SK-N-SH (cell line): ENCODE data around the gene ERI3. TPM values are rescaled to one million over a fixed set of nuclear protein-coding genes. Genes with fewer than 3 reads are reported as not detected.

Experiments used
- CTCF ChIA-PET: fragments of 300-600, 350-600 bp; formaldehyde crosslinking; extraction: SDS; loops from one replicate; lab custom pipeline; 2021; lab: Yijun Ruan, JAX
- POLR2A ChIA-PET: fragments of 350-600 bp; sonication (Branson Sonifier 250); formaldehyde crosslinking; extraction: SDS; loops from one replicate; lab custom pipeline; 2020; ENCODE audit warnings: antibody characterized with exemption, inconsistent platforms; lab: Yijun Ruan, JAX
- DNase-seq: peaks from one replicate; pipeline ENCODE4 v3.0.0; 2012
- H2AFZ ChIP-seq: fragments of 200-600 bp; sonication (generic); 2 replicates; pipeline ENCODE4 v1.8.1; 2016; ENCODE audit warnings: antibody characterized with exemption, mild to moderate bottlenecking, low read depth
- H3F3A ChIP-seq: fragments of 200-600 bp; sonication (generic); replicated peaks from 2 replicates; pipeline ENCODE3; 2016; ENCODE audit warnings: antibody characterized with exemption, mild to moderate bottlenecking; ENCODE audit not compliant: insufficient read depth
- H3K27ac ChIP-seq, 2 experiments: fragments of 200-500 bp in 1 of 2; fragments of 200-600 bp in 1 of 2; sonication (Bioruptor generic) in 1 of 2; sonication (generic), shearing (Covaris generic) in 1 of 2; 2 replicates each; pipeline versions ENCODE4 v1.5.1 to v1.6.1; 2014 to 2016; ENCODE audit warnings: low read depth in 2 of 2, inconsistent platforms in 1 of 2, low read length in 1 of 2, mild to moderate bottlenecking in 1 of 2, mixed read lengths in 1 of 2
- H3K27me3 ChIP-seq: fragments of 200-600 bp; sonication (generic), shearing (Covaris generic); 2 replicates; pipeline ENCODE4 v1.6.1; 2016; ENCODE audit warnings: mixed run types; ENCODE audit not compliant: insufficient read depth
- H3K36me3 ChIP-seq, 2 experiments: fragments of 200-500 bp in 1 of 2; fragments of 200-600 bp in 1 of 2; sonication (Bioruptor generic) in 1 of 2; sonication (generic) in 1 of 2; replicated peaks in 1 of 2; 2 replicates each; pipeline versions ENCODE3 to v1.5.1; 2014 to 2016; ENCODE audit warnings: low read length in 1 of 2, mild to moderate bottlenecking in 1 of 2; ENCODE audit not compliant: insufficient read depth in 2 of 2, control insufficient read depth in 1 of 2
- H3K4me1 ChIP-seq, 2 experiments: fragments of 200-500 bp in 1 of 2; fragments of 200-600 bp in 1 of 2; sonication (Bioruptor generic) in 1 of 2; sonication (generic), shearing (Covaris generic) in 1 of 2; 2 replicates each; pipeline versions ENCODE4 v1.5.1 to v1.6.1; 2014 to 2016; ENCODE audit warnings: low read depth in 1 of 2, low read length in 1 of 2, mixed run types in 1 of 2; ENCODE audit not compliant: insufficient read depth in 2 of 2, control insufficient read depth in 1 of 2
- H3K4me2 ChIP-seq: fragments of 200-600 bp; sonication (generic), shearing (Covaris generic); 2 replicates; pipeline ENCODE4 v1.6.1; 2017; ENCODE audit warnings: mixed run types
- H3K4me3 ChIP-seq, 2 experiments: fragments of 200-500 bp in 1 of 2; fragments of 200-600 bp in 1 of 2; sonication (Bioruptor generic) in 1 of 2; sonication (generic), shearing (Covaris generic) in 1 of 2; 2 replicates each; pipeline versions ENCODE4 v1.5.1 to v1.8.1; 2014 to 2016; ENCODE audit warnings: low read depth in 2 of 2, inconsistent platforms in 1 of 2, low read length in 1 of 2, mild to moderate bottlenecking in 1 of 2, mixed read lengths in 1 of 2, moderate library complexity in 1 of 2
- H3K79me2 ChIP-seq: fragments of 200-600 bp; sonication (generic); 2 replicates; pipeline ENCODE4 v1.8.1; 2017; ENCODE audit warnings: mild to moderate bottlenecking; ENCODE audit not compliant: insufficient read depth
- H3K9ac ChIP-seq: fragments of 200-600 bp; sonication (generic); 2 replicates; pipeline ENCODE4 v1.6.1; 2017; ENCODE audit warnings: mixed run types
- H3K9me2 ChIP-seq: fragments of 200-600 bp; sonication (generic); 2 replicates; pipeline ENCODE4 v1.6.1; 2017; ENCODE audit warnings: mixed run types
- H3K9me3 ChIP-seq: fragments of 200-600 bp; sonication (generic); 2 replicates; pipeline ENCODE4 v1.6.1; 2017; ENCODE audit warnings: mixed run types, mild to moderate bottlenecking, moderate library complexity
- H4K20me1 ChIP-seq: fragments of 200-600 bp; sonication (generic); 2 replicates; pipeline ENCODE4 v1.6.1; 2017; ENCODE audit warnings: mild to moderate bottlenecking, mixed run types; ENCODE audit not compliant: insufficient read depth
- EZH2phosphoT487 ChIP-seq: fragments of 200-600 bp; sonication (generic); IDR thresholded peaks from 2 replicates; pipeline ENCODE4 v1.6.1; 2017; ENCODE audit warnings: low read depth, mixed run types, mild to moderate bottlenecking, antibody characterized with exemption, moderate library complexity, borderline replicate concordance
- FOXJ3 ChIP-seq: sonication (generic); formaldehyde crosslinking; IDR thresholded peaks from 2 replicates; pipeline ENCODE4 v1.5.1; 2020; ENCODE audit warnings: mild to moderate bottlenecking, missing genetic modification reagents
- MEF2A ChIP-seq: IDR thresholded peaks from 2 replicates; pipeline ENCODE4 v1.4.0; 2012; ENCODE audit warnings: low read depth, borderline replicate concordance
- RAD21 ChIP-seq: IDR thresholded peaks from 2 replicates; pipeline ENCODE4 v1.6.1; 2012; ENCODE audit warnings: mild to moderate bottlenecking, low read length
- SIN3A ChIP-seq: IDR thresholded peaks from 2 replicates; pipeline ENCODE4 v1.6.1; 2012; ENCODE audit warnings: low read depth, mild to moderate bottlenecking, low read length, moderate library complexity, borderline replicate concordance
- TCF12 ChIP-seq: IDR thresholded peaks from 2 replicates; pipeline ENCODE4 v1.4.0; 2012
- YY1 ChIP-seq: IDR thresholded peaks from 2 replicates; pipeline ENCODE4 v1.4.0; 2012; ENCODE audit warnings: low read depth, mild to moderate bottlenecking
- WGBS: methylation state at CpG from one replicate; pipeline ENCODE4 v1.1.6; 2017; ENCODE audit warnings: low lambda C conversion rate; 5-methylcytosine and 5-hydroxymethylcytosine counted together
- polyA plus RNA-seq, 3 experiments: library from polyadenylated mRNA; depleted of rRNA; stranded (reverse); fragments of >200 nt; gene quantifications; 2 replicates each; pipeline ENCODE4 v1.2.3, GENCODE V29; 2012
- TF ChIP-seq, protein P1 (sequence below): IDR thresholded peaks from 2 replicates; pipeline ENCODE4 v1.4.0; 2012; ENCODE audit warnings: low read depth, borderline replicate concordance
- TF ChIP-seq, protein P2 (sequence below): IDR thresholded peaks from 2 replicates; pipeline ENCODE4 v1.4.0; 2012; ENCODE audit warnings: low read depth

The ERI3 gene
- polyA plus RNA-seq, 1 of the 3 experiments (the other 2 are of a cell fraction) = 60.7 TPM

DNA sequence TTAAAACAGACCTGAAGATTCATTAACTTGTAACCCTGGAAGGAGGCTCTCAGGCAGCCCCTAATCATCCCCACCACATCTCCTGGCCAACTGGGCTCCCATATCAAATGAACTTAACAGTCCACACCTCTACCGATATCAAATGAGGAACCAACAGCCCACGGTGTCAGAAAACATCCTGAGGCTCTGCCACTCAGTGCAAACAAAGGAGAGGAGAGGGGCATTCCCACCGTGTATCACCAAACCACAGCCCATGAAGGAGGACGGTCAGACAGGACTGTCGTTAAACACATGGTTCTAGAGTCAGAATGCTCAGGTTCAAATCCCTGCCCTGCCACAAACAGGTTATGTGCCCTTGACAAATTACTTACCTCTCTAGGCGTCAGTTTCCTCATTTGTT, 52.5 kb downstream of the ERI3 start (continued):
- TF ChIP-seq, protein P1, sequence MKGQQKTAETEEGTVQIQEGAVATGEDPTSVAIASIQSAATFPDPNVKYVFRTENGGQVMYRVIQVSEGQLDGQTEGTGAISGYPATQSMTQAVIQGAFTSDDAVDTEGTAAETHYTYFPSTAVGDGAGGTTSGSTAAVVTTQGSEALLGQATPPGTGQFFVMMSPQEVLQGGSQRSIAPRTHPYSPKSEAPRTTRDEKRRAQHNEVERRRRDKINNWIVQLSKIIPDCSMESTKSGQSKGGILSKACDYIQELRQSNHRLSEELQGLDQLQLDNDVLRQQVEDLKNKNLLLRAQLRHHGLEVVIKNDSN = no peak

DNA sequence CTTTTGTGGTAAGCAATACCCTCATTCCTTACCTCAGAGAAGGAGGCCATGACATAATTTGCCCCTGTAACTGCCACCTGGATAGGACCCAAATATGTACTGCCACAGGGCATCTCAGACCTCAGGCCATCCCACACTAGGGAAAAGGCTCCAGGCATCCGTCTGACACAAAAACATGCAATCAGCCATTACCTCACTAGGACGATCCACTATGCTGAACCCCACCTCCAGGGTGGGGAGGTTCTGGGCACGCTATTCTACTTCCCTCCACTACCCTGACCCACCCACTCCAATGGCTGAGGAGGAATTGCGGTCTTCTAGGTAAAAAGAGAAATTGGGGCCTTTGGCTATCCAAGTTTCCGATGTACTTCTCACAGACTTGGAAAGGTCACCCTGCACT, 53.6 kb downstream of the ERI3 start:
- CTCF ChIA-PET = interaction anchor here (2.5 kb wide), 1 partner anchor 84 kb away, joined by 11 read pairs; no protein-coding TSS in a partner anchor
- no peak for DNase-seq

DNA sequence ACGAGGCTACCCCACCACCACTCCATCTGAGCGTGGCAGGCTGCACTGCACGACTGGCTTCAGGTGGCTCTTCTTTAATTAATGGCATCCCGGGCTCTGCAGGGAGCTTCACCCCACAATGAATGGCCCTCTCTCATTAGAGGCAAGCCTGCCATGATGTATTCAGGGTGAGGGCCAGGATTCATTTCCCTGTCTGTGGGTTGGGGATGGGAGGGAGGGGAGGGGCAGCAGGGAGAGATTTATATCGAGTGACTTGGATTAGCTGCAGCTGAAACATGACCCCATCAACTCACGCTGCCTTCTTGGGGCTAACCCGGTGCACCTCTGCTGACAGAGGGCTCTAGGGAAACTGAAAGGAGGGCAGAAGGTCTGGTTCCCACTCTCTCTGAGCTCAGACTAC, 54.2 kb downstream of the ERI3 start:
- peaks cover 16 to 73% of the 10 kb centered on the region in 2 experiments for H3K36me3 ChIP-seq
- WGBS = 0% methylated on average over 1 of the region's 7 CpGs
- H3K9me3 ChIP-seq = no peaks in the 10 kb centered on the region
- no peaks in the 10 kb centered on the region for H3K79me2 ChIP-seq
- no peaks in the 10 kb centered on the region for H3K4me1 ChIP-seq
- POLR2A ChIA-PET = no interaction called here
- no peaks in the 10 kb centered on the region for H3K27me3 ChIP-seq
- H2AFZ ChIP-seq = no peak overlapping the region
- TF ChIP-seq YY1 = no peak
- no peak for TF ChIP-seq EZH2phosphoT487
- no peak for TF ChIP-seq RAD21
- TF ChIP-seq TCF12 = no peak
- no peak for TF ChIP-seq FOXJ3 (CRISPR knock-in tag)
- no peak for TF ChIP-seq SIN3A
- TF ChIP-seq, protein P1 = no peak
- TF ChIP-seq, protein P2, sequence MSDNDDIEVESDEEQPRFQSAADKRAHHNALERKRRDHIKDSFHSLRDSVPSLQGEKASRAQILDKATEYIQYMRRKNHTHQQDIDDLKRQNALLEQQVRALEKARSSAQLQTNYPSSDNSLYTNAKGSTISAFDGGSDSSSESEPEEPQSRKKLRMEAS = no peak
- no peak for TF ChIP-seq MEF2A
- H4K20me1 ChIP-seq = no peaks in the 10 kb centered on the region
- no peak overlapping the region for H3K4me2 ChIP-seq
- H3K9ac ChIP-seq = no peak overlapping the region
- CTCF ChIA-PET = interaction anchor here (2.5 kb wide), 1 partner anchor 83 kb away, joined by 11 read pairs; no protein-coding TSS in a partner anchor
- H3K4me3 ChIP-seq = no peak overlapping the region
- H3F3A ChIP-seq = no peaks in the 10 kb centered on the region
- no peak overlapping the region for H3K27ac ChIP-seq
- DNase-seq = no peak
- H3K9me2 ChIP-seq = no peaks in the 10 kb centered on the region

More for the DNA sequence above, 53.6 kb downstream of the ERI3 start:
- Histone ChIP-seq H3F3A (no peaks in the 10 kb centered on the region), H4K20me1 (no peaks in the 10 kb centered on the region), H3K4me3 (no peak overlapping the region), H3K27ac (no peak overlapping the region), H3K9me3 (no peaks in the 10 kb centered on the region), H3K9ac (no peak overlapping the region), H2AFZ (no peak overlapping the region), H3K4me2 (no peak overlapping the region), H3K27me3 (no peaks in the 10 kb centered on the region), H3K9me2 (no peaks in the 10 kb centered on the region), H3K4me1 (no peaks in the 10 kb centered on the region; a peak in 1 of 4 replicates), H3K36me3 (peaks cover 16 to 75% of the 10 kb centered on the region in 2 experiments), H3K79me2 (no peaks in the 10 kb centered on the region)
- POLR2A ChIA-PET = no interaction called here
- WGBS = 100% methylated on average over 5 of the region's 5 CpGs
- no peak for TF ChIP-seq TCF12
